Iris pigment epithelial cell (primary cell): ENCODE measurements around the gene COL5A1.
A peak's percentile ranks its signal among the peaks of the same experiment; 100 is the strongest.
"Not testable (repeated sequence)": the region's sequence is repeated elsewhere in the genome, so short reads cannot be mapped to it uniquely, and the experiment has no call there.

ENCODE experiments used
- DNase-seq: peaks from one replicate; pipeline ENCODE4 v3.0.0-alpha.2; 2011; ENCODE audit warnings: low read depth

COL5A1 gene

GRCh38 chr9:134657666-134658377 is 16.2 kb downstream of the COL5A1 start:
- DNase-seq, result no peak

- DNase-seq, result no peak
Measured at GRCh38 chr9:134658378-134658955, 16.9 kb downstream of the COL5A1 start.

- DNase-seq, result no peak
Measured at GRCh38 chr9:134659688-134660131, 18.1 kb downstream of the COL5A1 start.

- DNase-seq, result no peak
Measured at GRCh38 chr9:134660407-134660806, 18.8 kb downstream of the COL5A1 start.

GRCh38 chr9:134661299-134661698 is 19.7 kb downstream of the COL5A1 start:
- DNase-seq, result no peak

GRCh38 chr9:134661791-134662142 is 20.2 kb downstream of the COL5A1 start:
- DNase-seq, result peak; percentile 73

GRCh38 chr9:134662143-134662876 is 20.7 kb downstream of the COL5A1 start:
- peak; percentile 89 for DNase-seq

GRCh38 chr9:134663084-134663483 is 21.5 kb downstream of the COL5A1 start:
- no peak for DNase-seq

GRCh38 chr9:134663753-134664415 is 22.3 kb downstream of the COL5A1 start:
- no peak for DNase-seq

GRCh38 chr9:134664446-134664845 is 22.8 kb downstream of the COL5A1 start:
- no peak for DNase-seq

GRCh38 chr9:134666208-134666607 is 24.6 kb downstream of the COL5A1 start:
- no peak for DNase-seq

- DNase-seq, result no peak
Measured at GRCh38 chr9:134666831-134667230, 25.2 kb downstream of the COL5A1 start.

GRCh38 chr9:134668977-134669376 is 27.4 kb downstream of the COL5A1 start:
- DNase-seq, result not testable (repeated sequence)

GRCh38 chr9:134669399-134669955 is 27.9 kb downstream of the COL5A1 start:
- DNase-seq, result peak; percentile 33

GRCh38 chr9:134670042-134670525 is 28.5 kb downstream of the COL5A1 start:
- DNase-seq, result peak; percentile 95

- DNase-seq, result no peak
Measured at GRCh38 chr9:134670851-134671281, 29.3 kb downstream of the COL5A1 start.

- peak; percentile 51 for DNase-seq
Measured at GRCh38 chr9:134671341-134672113, 29.9 kb downstream of the COL5A1 start.

GRCh38 chr9:134676361-134676760 is 34.8 kb downstream of the COL5A1 start:
- DNase-seq, result no peak

GRCh38 chr9:134676886-134677285 is 35.3 kb downstream of the COL5A1 start:
- DNase-seq, result no peak

GRCh38 chr9:134677743-134678142 is 36.1 kb downstream of the COL5A1 start:
- DNase-seq, result no peak

- no peak for DNase-seq
Measured at GRCh38 chr9:134678206-134678605, 36.6 kb downstream of the COL5A1 start.
